Measurements from ENCODE around the gene DDX1. TPM values are rescaled to one million over a fixed set of nuclear protein-coding genes. Genes with fewer than 3 reads are reported as not detected.
A peak's percentile ranks its signal among the peaks of the same experiment; 100 is the strongest.

Gene DDX1
- total and polyA plus RNA-seq, 5 experiments from 2014 or later = 39.9 to 64.1 (median 57.7) TPM

DNA sequence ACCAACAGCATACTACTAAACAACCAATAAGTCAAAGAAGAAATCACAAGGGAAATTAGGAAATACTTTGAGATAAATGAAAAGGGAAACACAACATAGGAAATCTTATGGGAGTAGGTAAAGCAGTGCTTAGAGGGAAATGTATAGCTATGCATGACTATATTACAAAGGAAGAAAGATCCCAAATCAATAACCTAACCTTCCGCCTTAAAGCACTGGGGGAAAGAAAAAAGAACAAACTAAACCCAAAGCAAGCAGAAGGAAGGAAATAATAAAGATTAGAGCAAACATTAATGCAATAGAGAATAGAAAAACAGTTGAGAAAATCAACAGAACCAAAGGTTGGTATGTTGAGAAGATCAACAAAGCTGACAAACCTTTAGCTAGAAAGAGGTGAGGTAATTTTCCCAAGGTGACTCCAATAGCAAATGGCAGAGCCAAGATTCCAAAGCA lies 49.9 kb downstream of the DDX1 start:
- ATAC-seq = no peak
- H3K27ac Mint-ChIP-seq = peak overlapping the region in 1 of 10 donors; percentile 80

DNA sequence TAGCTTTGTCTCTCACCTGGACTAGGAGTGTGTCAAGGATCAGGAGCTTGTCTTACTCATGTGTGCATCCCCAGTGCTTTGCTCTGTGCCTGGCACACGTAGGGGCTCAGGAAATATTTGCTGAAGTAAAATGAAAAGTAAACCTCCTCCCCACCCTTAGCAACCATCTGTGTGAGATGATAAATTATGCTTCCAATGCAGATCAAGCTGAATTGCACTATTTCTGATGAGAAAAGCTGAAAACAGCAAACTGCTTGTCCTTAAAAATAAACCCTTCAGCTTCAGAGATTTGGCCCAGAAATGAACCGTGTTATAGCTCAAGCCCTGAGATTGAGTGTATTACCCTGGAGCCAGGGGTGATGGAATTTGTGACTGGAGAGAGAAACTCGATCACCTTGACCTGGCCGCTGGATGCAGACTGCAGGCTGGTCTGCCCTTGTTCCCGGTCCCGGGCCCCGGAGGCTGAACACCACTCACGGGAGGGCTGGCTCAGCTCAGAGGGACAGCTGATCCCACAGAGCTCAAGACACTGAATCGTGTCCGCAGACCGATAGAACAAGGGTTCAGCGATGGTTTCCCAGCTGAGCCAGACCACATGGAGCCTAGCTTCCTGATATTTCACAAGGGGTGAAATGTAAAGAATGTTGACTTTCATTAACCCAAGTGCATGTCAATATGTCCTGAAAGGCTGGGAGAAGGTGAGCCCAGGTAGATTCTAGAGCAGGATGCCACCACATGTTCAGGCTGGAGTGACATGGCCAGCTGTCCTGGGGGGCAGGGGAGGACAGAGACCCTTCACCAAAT lies 50.5 kb downstream of the DDX1 start:
- DNase-seq (no peak), ATAC-seq (no peak)
- Mint-ChIP-seq H3K36me3 (peaks cover 12 to 15% (median 14%) of the 10 kb centered on the region in 3 donors), H3K9me3 (peaks cover 0 to 12% (median 2%) of the 10 kb centered on the region in 9 donors), H3K4me3 (no peak overlapping the region), H3K27ac (no peak overlapping the region), H3K4me1 (peaks cover 0 to 6% (median 2%) of the 10 kb centered on the region in 4 donors), H3K27me3 (no peaks in the 10 kb centered on the region)
- POLR2A ChIA-PET = no interaction called here

More for the DNA sequence above, 49.9 kb downstream of the DDX1 start:
- Mint-ChIP-seq H3K4me3 (no peak overlapping the region), H3K4me1 (peaks cover 0 to 7% (median 4%) of the 10 kb centered on the region in 4 donors), H3K9me3 (peaks cover 0 to 12% (median 2%) of the 10 kb centered on the region in 9 donors), H3K27me3 (no peaks in the 10 kb centered on the region), H3K36me3 (peaks cover 12 to 15% (median 14%) of the 10 kb centered on the region in 3 donors)
- POLR2A ChIA-PET = no interaction called here
- DNase-seq = no peak

GRCh38 chr2:15642815-15643500 lies 51.3 kb downstream of the DDX1 start:
- Mint-ChIP-seq H3K4me3 (no peak overlapping the region), H3K9me3 (peaks cover 0 to 12% (median 2%) of the 10 kb centered on the region in 9 donors), H3K36me3 (peaks cover 12 to 15% (median 14%) of the 10 kb centered on the region in 3 donors), H3K27ac (no peak overlapping the region), H3K4me1 (no peaks in the 10 kb centered on the region), H3K27me3 (no peaks in the 10 kb centered on the region)
- POLR2A ChIA-PET = no interaction called here
- DNase-seq = no peak
- no peak for ATAC-seq

- peaks cover 0 to 3% (median 0%) of the 10 kb centered on the region in 4 donors for H3K4me1 Mint-ChIP-seq
- ATAC-seq (no peak), DNase-seq (no peak)
- H3K36me3 Mint-ChIP-seq = peaks cover 12 to 15% (median 14%) of the 10 kb centered on the region in 3 donors
- H3K9me3 Mint-ChIP-seq = peaks cover 0 to 12% (median 2%) of the 10 kb centered on the region in 9 donors
- no peak overlapping the region for H3K4me3 Mint-ChIP-seq
- peak overlapping the region in 1 of 10 donors; percentile 17 for H3K27ac Mint-ChIP-seq
- POLR2A ChIA-PET = no interaction called here
- no peaks in the 10 kb centered on the region for H3K27me3 Mint-ChIP-seq
Measured at GRCh38 chr2:15643791-15644585, 52.3 kb downstream of the DDX1 start.

GRCh38 chr2:15645300-15645699 lies 53.6 kb downstream of the DDX1 start:
- ATAC-seq (no peak), DNase-seq (no peak)
- peaks cover 0 to 3% (median 0%) of the 10 kb centered on the region in 4 donors for H3K4me1 Mint-ChIP-seq
- no peak overlapping the region for H3K4me3 Mint-ChIP-seq
- no peaks in the 10 kb centered on the region for H3K27me3 Mint-ChIP-seq
- POLR2A ChIA-PET = no interaction called here
- peak overlapping the region in 1 of 10 donors; percentile 17 for H3K27ac Mint-ChIP-seq
- H3K36me3 Mint-ChIP-seq = peaks cover 12 to 15% (median 14%) of the 10 kb centered on the region in 3 donors
- H3K9me3 Mint-ChIP-seq = peaks cover 0 to 12% (median 2%) of the 10 kb centered on the region in 9 donors

GRCh38 chr2:15645720-15646385 lies 54.2 kb downstream of the DDX1 start:
- Mint-ChIP-seq H3K4me1 (peaks cover 0 to 6% (median 0%) of the 10 kb centered on the region in 4 donors), H3K27ac (no peak overlapping the region), H3K36me3 (peaks cover 10 to 12% (median 12%) of the 10 kb centered on the region in 3 donors), H3K27me3 (peaks cover 0 to 2% (median 0%) of the 10 kb centered on the region in 5 donors), H3K4me3 (no peak overlapping the region), H3K9me3 (peaks cover 0 to 11% (median 2%) of the 10 kb centered on the region in 9 donors)
- POLR2A ChIA-PET = no interaction called here
- DNase-seq = no peak
- ATAC-seq = no peak

DNA sequence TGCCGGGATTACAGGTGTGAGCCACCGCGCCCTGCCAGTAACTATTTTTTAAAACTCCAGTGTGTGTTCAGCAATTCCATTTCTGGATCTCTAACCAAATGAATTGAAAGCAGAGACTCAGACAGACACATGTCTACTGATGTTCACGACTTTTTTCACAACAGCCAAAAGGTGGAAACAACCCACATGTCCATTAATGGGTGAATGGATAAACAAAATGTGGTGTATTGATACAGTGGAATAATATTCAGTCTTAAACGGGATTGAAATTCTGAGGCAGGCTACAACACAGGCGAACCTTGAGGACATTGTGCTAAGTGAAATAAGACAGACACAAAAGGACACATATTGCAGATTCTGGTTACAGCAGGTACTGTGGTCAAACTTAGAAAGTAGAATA lies 55.0 kb downstream of the DDX1 start:
- Mint-ChIP-seq H3K4me1 (peaks cover 0 to 6% (median 0%) of the 10 kb centered on the region in 4 donors), H3K4me3 (no peak overlapping the region), H3K9me3 (peaks cover 0 to 3% (median 0%) of the 10 kb centered on the region in 9 donors), H3K27ac (no peak overlapping the region), H3K36me3 (peaks cover 2 to 5% (median 4%) of the 10 kb centered on the region in 3 donors), H3K27me3 (peaks cover 0 to 2% (median 0%) of the 10 kb centered on the region in 5 donors)
- POLR2A ChIA-PET = no interaction called here
- DNase-seq = no peak
- ATAC-seq = no peak

DNA sequence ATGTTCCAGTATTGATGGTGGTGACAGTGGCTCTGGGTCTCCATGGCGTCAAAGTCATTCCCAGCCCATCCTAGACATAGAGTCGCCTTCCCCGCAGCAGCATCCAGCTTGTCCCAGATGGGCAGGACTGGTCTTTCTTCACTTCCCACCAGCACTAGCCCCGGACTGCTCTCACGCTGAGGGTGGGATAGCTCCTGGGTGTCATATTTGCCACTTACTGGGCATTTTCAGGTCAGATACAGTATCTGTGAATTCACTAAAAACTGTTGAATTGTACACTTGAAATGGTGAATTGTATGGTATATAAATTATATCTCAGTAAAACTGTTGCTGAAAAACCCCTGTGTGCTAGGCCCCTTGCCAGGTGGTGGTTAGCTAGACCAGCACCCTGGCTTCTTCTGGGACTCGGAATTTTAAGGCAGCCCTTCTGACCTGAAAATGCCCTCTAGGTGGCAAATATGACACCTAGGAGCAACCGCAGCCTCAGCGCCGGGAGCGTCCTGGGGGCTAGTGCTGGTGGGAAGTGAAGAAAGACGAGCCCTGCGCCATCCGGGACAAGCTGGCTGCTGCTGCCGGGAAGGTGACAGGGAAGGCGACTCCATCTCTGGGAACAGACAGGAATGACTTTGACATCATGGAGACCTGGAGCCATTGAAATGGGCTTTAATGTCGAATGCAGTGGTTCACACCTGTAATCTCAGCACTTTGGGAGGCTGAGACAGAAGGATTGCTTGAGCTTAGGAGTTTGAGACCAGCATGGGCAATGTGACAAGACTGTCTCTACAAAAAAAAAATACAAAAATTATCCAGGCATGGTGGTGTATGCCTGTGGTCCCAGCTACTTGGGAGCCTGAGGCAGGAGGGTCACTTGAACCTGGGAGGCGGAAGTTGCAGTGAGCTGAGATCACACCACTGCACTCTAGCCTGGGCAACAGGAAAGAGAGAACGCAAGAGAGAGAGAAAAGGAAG lies 56.2 kb downstream of the DDX1 start:
- Mint-ChIP-seq H3K4me1 (peaks cover 0 to 6% (median 0%) of the 10 kb centered on the region in 4 donors), H3K27ac (peak overlapping the region in 2 of 10 donors; percentile 8 to 71), H3K4me3 (no peak overlapping the region), H3K36me3 (no peaks in the 10 kb centered on the region), H3K27me3 (peaks cover 0 to 2% (median 0%) of the 10 kb centered on the region in 5 donors), H3K9me3 (no peaks in the 10 kb centered on the region)
- POLR2A ChIA-PET = no interaction called here
- no peak for DNase-seq
- ATAC-seq = no peak

DNA sequence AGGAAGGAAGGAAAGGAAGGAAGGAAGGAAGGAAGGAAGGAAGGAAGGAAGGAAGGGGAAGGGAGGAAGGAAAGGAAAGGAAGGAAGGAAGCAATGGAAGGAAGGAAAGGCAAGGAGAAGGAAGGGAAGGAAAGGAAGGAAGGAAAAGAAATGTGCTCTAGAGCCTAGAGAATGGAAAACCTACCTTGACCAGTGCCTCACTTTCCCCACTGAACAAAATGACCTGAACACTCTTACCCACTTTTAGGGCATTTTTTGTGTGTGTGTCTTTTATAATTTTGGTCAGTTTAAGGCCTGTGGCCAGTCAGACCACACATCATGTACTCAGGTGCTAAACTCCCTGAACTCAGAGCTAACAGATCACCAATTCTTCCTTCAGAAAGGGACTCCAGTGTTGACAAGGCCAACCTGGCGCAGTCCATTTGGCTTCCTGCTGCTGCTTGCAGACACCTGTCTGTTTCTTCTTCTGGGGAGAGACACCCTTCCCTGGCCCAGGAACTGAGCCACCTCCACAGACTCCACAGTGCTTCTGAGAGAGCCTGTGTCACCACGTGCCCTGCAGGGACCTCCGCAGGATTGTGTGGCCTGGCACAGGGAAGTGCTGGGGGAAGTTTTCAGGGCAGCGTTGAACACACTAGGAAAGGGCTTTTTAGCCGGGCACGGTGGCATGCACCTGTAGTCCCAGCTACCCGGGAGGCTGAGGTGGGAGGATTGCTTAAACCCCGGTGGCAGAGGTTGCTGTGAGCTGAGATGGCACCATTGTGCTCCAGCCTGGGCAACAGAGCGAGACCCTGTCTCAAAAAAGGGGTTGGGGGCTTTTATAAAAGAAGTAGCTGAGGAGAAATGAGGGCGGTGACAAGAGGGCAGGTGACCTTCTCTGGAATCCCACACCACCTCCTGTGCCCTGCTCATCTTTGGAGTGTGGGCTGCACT lies 57.2 kb downstream of the DDX1 start:
- Mint-ChIP-seq H3K27ac (no peak overlapping the region), H3K4me3 (no peak overlapping the region), H3K4me1 (peaks cover 0 to 7% (median 0%) of the 10 kb centered on the region in 4 donors), H3K27me3 (peaks cover 0 to 2% (median 0%) of the 10 kb centered on the region in 5 donors), H3K36me3 (no peaks in the 10 kb centered on the region), H3K9me3 (no peaks in the 10 kb centered on the region)
- DNase-seq (no peak), ATAC-seq (no peak)
- POLR2A ChIA-PET = no interaction called here

GRCh38 chr2:15649561-15650255 lies 58.0 kb downstream of the DDX1 start:
- DNase-seq (no peak), ATAC-seq (no peak)
- H3K27me3 Mint-ChIP-seq = peaks cover 0 to 2% (median 0%) of the 10 kb centered on the region in 5 donors
- peaks cover 0 to 7% (median 0%) of the 10 kb centered on the region in 4 donors for H3K4me1 Mint-ChIP-seq
- POLR2A ChIA-PET = no interaction called here
- no peak overlapping the region for H3K27ac Mint-ChIP-seq
- H3K9me3 Mint-ChIP-seq = no peaks in the 10 kb centered on the region
- no peaks in the 10 kb centered on the region for H3K36me3 Mint-ChIP-seq
- H3K4me3 Mint-ChIP-seq = no peak overlapping the region
